Measurements from ENCODE around the gene E2F1.

Gene E2F1

DNA sequence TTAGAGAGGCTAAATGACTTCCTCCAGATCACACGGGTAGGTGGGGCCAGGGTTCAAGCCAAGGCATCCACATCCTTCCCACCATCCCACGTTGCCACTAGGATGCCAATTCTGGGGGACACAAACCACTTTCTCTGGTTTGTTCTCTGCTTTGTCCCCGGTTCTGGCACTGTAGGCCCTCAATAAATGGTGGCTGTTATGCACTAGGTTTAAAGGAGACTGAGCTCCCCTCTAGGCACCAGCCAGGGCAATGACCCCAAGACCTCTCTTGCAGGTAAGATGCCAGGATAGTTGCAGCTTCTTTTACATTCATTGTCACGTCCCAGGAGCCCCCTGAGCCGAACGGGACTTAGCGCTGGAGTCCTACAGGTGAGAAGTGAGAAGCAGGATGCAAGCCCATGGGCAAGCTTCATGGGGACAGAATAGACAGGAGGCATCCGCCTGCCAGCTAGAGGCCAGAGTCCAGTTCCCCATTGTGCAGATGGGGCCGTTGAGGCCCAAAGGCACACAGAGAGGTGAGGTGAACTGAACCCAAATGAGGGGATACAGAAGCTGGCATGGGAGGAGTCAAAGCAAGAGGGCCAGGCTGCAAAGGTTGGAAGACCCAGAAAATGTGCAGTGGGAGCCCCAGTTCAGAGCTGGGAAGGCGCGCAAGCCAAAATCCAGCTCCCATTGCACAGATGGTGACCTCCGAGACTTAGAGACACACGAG is 33.2 kb upstream of the E2F1 start:
- ATAC-seq, result peak; percentile 3; the same call in 2 of the 3 replicates
- TF ChIP-seq TSHZ2 (CRISPR knock-in tag; IDR thresholded peaks at IDR 0.05) (no peak), OSR1 (CRISPR knock-in tag; IDR thresholded peaks at IDR 0.05) (no peak)

DNA sequence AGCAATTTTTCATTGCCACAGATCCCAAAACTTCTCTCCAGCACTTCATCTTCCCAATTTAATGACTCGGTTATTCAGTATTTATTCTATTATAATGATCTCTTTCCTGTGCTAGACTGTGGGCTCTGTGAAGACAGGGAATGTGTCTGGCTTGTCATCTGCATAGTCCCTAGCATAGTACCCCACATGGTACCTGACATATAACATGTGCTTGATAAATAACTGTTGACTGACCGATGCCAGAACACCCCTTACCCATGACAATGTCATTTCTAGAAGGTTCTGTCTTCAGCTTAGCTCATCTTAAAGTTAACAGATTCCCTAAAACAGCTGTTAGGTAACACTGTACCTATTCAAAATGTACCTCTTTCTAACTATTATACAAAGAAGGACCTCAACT is 30.3 kb upstream of the E2F1 start:
- TF ChIP-seq CSDC2 (CRISPR knock-in tag; IDR thresholded peaks at IDR 0.05) (no peak), CSRNP3 (CRISPR knock-in tag; IDR thresholded peaks at IDR 0.05) (no peak), TCF4 (CRISPR knock-in tag; IDR thresholded peaks at IDR 0.05; ENCODE audit: borderline replicate concordance) (no peak)
- TF ChIP-seq, protein P1, sequence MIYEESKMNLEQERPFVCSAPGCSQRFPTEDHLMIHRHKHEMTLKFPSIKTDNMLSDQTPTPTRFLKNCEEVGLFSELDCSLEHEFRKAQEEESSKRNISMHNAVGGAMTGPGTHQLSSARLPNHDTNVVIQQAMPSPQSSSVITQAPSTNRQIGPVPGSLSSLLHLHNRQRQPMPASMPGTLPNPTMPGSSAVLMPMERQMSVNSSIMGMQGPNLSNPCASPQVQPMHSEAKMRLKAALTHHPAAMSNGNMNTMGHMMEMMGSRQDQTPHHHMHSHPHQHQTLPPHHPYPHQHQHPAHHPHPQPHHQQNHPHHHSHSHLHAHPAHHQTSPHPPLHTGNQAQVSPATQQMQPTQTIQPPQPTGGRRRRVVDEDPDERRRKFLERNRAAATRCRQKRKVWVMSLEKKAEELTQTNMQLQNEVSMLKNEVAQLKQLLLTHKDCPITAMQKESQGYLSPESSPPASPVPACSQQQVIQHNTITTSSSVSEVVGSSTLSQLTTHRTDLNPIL (CRISPR knock-in tag; IDR thresholded peaks at IDR 0.05; ENCODE audit: low read depth), result no peak
- no peak for ATAC-seq

DNA sequence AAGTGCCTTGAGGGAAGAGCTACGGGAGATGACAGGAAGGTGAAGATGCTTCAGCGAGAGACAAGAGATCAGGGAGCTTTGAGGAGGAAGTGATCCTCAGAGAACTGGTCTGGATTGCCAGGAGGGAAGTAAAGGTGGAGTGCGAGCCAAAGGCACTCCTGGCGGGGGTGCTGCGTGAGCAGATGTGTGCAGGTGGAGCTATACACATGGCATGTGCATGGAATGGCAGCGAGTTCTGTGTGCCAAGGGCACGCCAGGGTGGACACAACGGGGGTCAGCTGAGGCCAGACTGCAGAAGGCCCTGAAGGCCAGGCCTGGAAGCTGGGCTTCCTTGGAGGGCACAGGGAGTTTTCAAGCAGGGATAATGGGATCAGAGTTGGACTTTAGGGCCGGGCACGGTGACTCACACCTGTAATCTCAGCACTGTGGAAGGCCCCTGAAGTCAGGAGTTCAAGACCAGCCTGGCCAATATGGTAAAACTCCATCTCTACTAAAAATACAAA is 27.7 kb upstream of the E2F1 start:
- ATAC-seq, result no peak

More for the DNA sequence above, 27.7 kb upstream of the E2F1 start:
- TF ChIP-seq PATZ1 (CRISPR knock-in tag; IDR thresholded peaks at IDR 0.05; ENCODE audit: borderline replicate concordance) (no peak), PPARA (CRISPR knock-in tag; IDR thresholded peaks at IDR 0.05; ENCODE audit: borderline replicate concordance) (no peak), TSHZ2 (CRISPR knock-in tag; IDR thresholded peaks at IDR 0.05) (no peak), ESRRG (CRISPR knock-in tag; IDR thresholded peaks at IDR 0.05) (no peak), ZC3H10 (CRISPR knock-in tag; IDR thresholded peaks at IDR 0.05) (no peak), CSRNP3 (CRISPR knock-in tag; IDR thresholded peaks at IDR 0.05) (no peak), ZFP30 (CRISPR knock-in tag; IDR thresholded peaks at IDR 0.05) (no peak), ZFP3 (CRISPR knock-in tag; IDR thresholded peaks at IDR 0.05) (no peak)

Measured in SK-N-SH treated with all-trans-retinoic acid at 6 μM for 48 hours (cell line).